MCF 10A (cell line): ENCODE measurements around the gene MAMLD1. TPM values are rescaled to one million over a fixed set of nuclear protein-coding genes. Genes with fewer than 3 reads are reported as not detected.

Source experiments
- BruUV-seq: library from RNA; stranded (reverse); fragments of 400-500 nt; replicated peaks from 2 replicates; lab custom pipeline; 2021; lab: Mats Ljungman, UMichigan
- CTCF ChIA-PET: fragments of 300-600 bp; sonication (Branson Sonifier 250); formaldehyde crosslinking; extraction: SDS; loops from one replicate; lab custom pipeline; 2021; ENCODE audit warnings: antibody characterized with exemption, inconsistent platforms; lab: Yijun Ruan, JAX
- POLR2A ChIA-PET: fragments of 300-600, 350-650 bp; sonication (Branson Sonifier 250); formaldehyde crosslinking; extraction: SDS; loops from one replicate; lab custom pipeline; 2020; ENCODE audit warnings: antibody characterized with exemption, inconsistent platforms; lab: Yijun Ruan, JAX
- DNase-seq: peaks from one replicate; pipeline ENCODE4 v3.0.0-alpha.2; 2018; ENCODE audit not compliant: unreplicated experiment
- H3K27ac Mint-ChIP-seq: one replicate; pipeline ENCODE4 v1.8.0; 2022; ENCODE audit warnings: mild to moderate bottlenecking, low read depth, mixed read lengths; ENCODE audit not compliant: unreplicated experiment
- H3K27me3 Mint-ChIP-seq: one replicate; pipeline ENCODE4 v1.8.0; 2022; ENCODE audit warnings: mixed read lengths; ENCODE audit not compliant: insufficient read depth, unreplicated experiment
- H3K36me3 Mint-ChIP-seq: one replicate; pipeline ENCODE4 v1.8.0; 2022; ENCODE audit warnings: mild to moderate bottlenecking, moderate library complexity, mixed read lengths; ENCODE audit not compliant: insufficient read depth, unreplicated experiment
- H3K4me1 Mint-ChIP-seq: one replicate; pipeline ENCODE4 v1.8.0; 2022; ENCODE audit warnings: mixed read lengths; ENCODE audit not compliant: insufficient read depth, unreplicated experiment
- H3K4me3 Mint-ChIP-seq: one replicate; pipeline ENCODE4 v1.8.0; 2022; ENCODE audit warnings: mild to moderate bottlenecking, moderate library complexity, mixed read lengths; ENCODE audit not compliant: unreplicated experiment
- H3K9me3 Mint-ChIP-seq: one replicate; pipeline ENCODE4 v1.8.0; 2022; ENCODE audit warnings: mixed read lengths; ENCODE audit not compliant: unreplicated experiment
- CTCF ChIP-seq: fragments of 200-600 bp; IDR thresholded peaks from one replicate; pipeline ENCODE4 v1.8.0; 2022; ENCODE audit warnings: antibody characterized with exemption, mild to moderate bottlenecking; ENCODE audit not compliant: unreplicated experiment
- intact Hi-C: fragments of 100-400 bp; cut with micrococcal nuclease; formaldehyde crosslinking; loops from 2 replicates; pipeline ENCODE4 v1.14.1; 2022
- total RNA-seq: library from RNA; stranded (reverse); gene quantifications from 2 replicates; pipeline ENCODE4 v1.2.3, GENCODE V29; 2022

Gene MAMLD1
- total RNA-seq, 1 experiment from 2014 or later: 1.9 TPM

- TF ChIP-seq CTCF: no peak
- POLR2A ChIA-PET: no interaction called here
- intact Hi-C loops: no loop called here
- H3K4me3 Mint-ChIP-seq: no peak overlapping the region
- peaks cover 13% of the 10 kb centered on the region for H3K4me1 Mint-ChIP-seq
- H3K36me3 Mint-ChIP-seq: peaks cover 6% of the 10 kb centered on the region
- H3K27me3 Mint-ChIP-seq: peaks cover 12% of the 10 kb centered on the region
- CTCF ChIA-PET: interaction anchor here (0.7 kb wide), 1 partner anchor 17 kb away, joined by 3 read pairs; no protein-coding TSS in a partner anchor
- no peaks in the 10 kb centered on the region for H3K9me3 Mint-ChIP-seq
- BruUV-seq: no TSS peak
- DNase-seq: no peak
- no peak overlapping the region for H3K27ac Mint-ChIP-seq
Measured at GRCh38 chrX:150451953-150452352, 88.8 kb downstream of the MAMLD1 start.

GRCh38 chrX:150454083-150454482, 91.0 kb downstream of the MAMLD1 start:
- no peak overlapping the region for H3K4me3 Mint-ChIP-seq
- H3K9me3 Mint-ChIP-seq: no peaks in the 10 kb centered on the region
- no peak overlapping the region for H3K27ac Mint-ChIP-seq
- H3K4me1 Mint-ChIP-seq: peaks cover 14% of the 10 kb centered on the region
- intact Hi-C loops: no loop called here
- peaks cover 12% of the 10 kb centered on the region for H3K27me3 Mint-ChIP-seq
- peaks cover 6% of the 10 kb centered on the region for H3K36me3 Mint-ChIP-seq
- DNase-seq: no peak
- ChIA-PET POLR2A (no interaction called here), CTCF (interaction anchor here (0.6 to 0.9 kb wide), 2 partner anchors 30 to 492 kb away, joined by 3 read pairs; no protein-coding TSS in a partner anchor)
- TF ChIP-seq CTCF: no peak
- BruUV-seq: no TSS peak

- Mint-ChIP-seq H3K27ac (no peak overlapping the region), H3K4me3 (no peak overlapping the region), H3K27me3 (peaks cover 12% of the 10 kb centered on the region), H3K9me3 (no peaks in the 10 kb centered on the region), H3K36me3 (peaks cover 6% of the 10 kb centered on the region), H3K4me1 (peaks cover 18% of the 10 kb centered on the region)
- no TSS peak for BruUV-seq
- TF ChIP-seq CTCF: no peak
- ChIA-PET POLR2A (no interaction called here), CTCF (interaction anchor here (0.9 kb wide), 2 partner anchors 24 to 493 kb away, joined by 3 read pairs; no protein-coding TSS in a partner anchor)
- intact Hi-C loops: no loop called here
- DNase-seq: no peak
Measured at GRCh38 chrX:150454508-150455214, 91.5 kb downstream of the MAMLD1 start.

- no peak for DNase-seq
- POLR2A ChIA-PET: no interaction called here
Measured at GRCh38 chrX:150455215-150455608, 92.1 kb downstream of the MAMLD1 start.

More at GRCh38 chrX:150455215-150455608, 92.1 kb downstream of the MAMLD1 start:
- Mint-ChIP-seq H3K4me1 (peaks cover 13% of the 10 kb centered on the region), H3K9me3 (no peaks in the 10 kb centered on the region), H3K36me3 (peaks cover 6% of the 10 kb centered on the region), H3K4me3 (no peak overlapping the region), H3K27me3 (peaks cover 12% of the 10 kb centered on the region), H3K27ac (peak overlapping the region; percentile 52)
- BruUV-seq: no TSS peak
- intact Hi-C loops: no loop called here
- CTCF ChIA-PET: interaction anchor here (0.5 to 0.9 kb wide), 4 partner anchors 12 to 511 kb away, joined by 3 to 4 read pairs (median 3); no protein-coding TSS in a partner anchor
- TF ChIP-seq CTCF: no peak
